Measurements from ENCODE around the gene PLEKHO1. TPM values are rescaled to one million over a fixed set of nuclear protein-coding genes. Genes with fewer than 3 reads are reported as not detected.
"Not testable (repeated sequence)": the region's sequence is repeated elsewhere in the genome, so short reads cannot be mapped to it uniquely, and the experiment has no call there.

PLEKHO1 gene
- total RNA-seq, 2 donors from 2014 or later = 21.2 to 77.4 TPM

- no peak for DNase-seq (ENCODE audit: low spot score)
- TF ChIP-seq CTCF (IDR thresholded peaks at IDR 0.05) = no peak
- H3K4me1 ChIP-seq = peaks cover 0 to 10% of the 10 kb centered on the region in 2 donors
- H3K27ac ChIP-seq = peak overlapping the region in 1 of 2 donors; percentile 73
- H3K9me3 ChIP-seq = peaks cover 0 to 3% of the 10 kb centered on the region in 2 donors
- no peaks in the 10 kb centered on the region for H3K27me3 ChIP-seq
- H3K36me3 ChIP-seq = no peaks in the 10 kb centered on the region
- H3K4me3 ChIP-seq = no peak overlapping the region
Measured at GRCh38 chr1:150192012-150192411, 42.3 kb downstream of the PLEKHO1 start.

- Histone ChIP-seq H3K9me3 (peaks cover 0 to 3% of the 10 kb centered on the region in 2 donors), H3K36me3 (no peaks in the 10 kb centered on the region), H3K4me1 (no peaks in the 10 kb centered on the region), H3K4me3 (no peak overlapping the region), H3K27ac (no peak overlapping the region), H3K27me3 (no peaks in the 10 kb centered on the region)
- DNase-seq (ENCODE audit: low spot score) = no peak
- TF ChIP-seq CTCF (IDR thresholded peaks at IDR 0.05) = no peak
Measured at GRCh38 chr1:150194381-150195031, 44.8 kb downstream of the PLEKHO1 start.

- Histone ChIP-seq H3K9me3 (no peaks in the 10 kb centered on the region), H3K4me3 (no peak overlapping the region), H3K27me3 (no peaks in the 10 kb centered on the region), H3K4me1 (no peaks in the 10 kb centered on the region), H3K36me3 (no peaks in the 10 kb centered on the region), H3K27ac (no peak overlapping the region)
- no peak for TF ChIP-seq CTCF (IDR thresholded peaks at IDR 0.05)
- DNase-seq (ENCODE audit: low spot score) = no peak
Measured at GRCh38 chr1:150196417-150196816, 46.7 kb downstream of the PLEKHO1 start.

- no peaks in the 10 kb centered on the region for H3K4me1 ChIP-seq
- H3K4me3 ChIP-seq = no peak overlapping the region
- H3K27ac ChIP-seq = no peak overlapping the region
- H3K36me3 ChIP-seq = no peaks in the 10 kb centered on the region
- H3K27me3 ChIP-seq = no peaks in the 10 kb centered on the region
- no peak for DNase-seq (ENCODE audit: low spot score)
- TF ChIP-seq CTCF (IDR thresholded peaks at IDR 0.05) = no peak
- no peaks in the 10 kb centered on the region for H3K9me3 ChIP-seq
Measured at GRCh38 chr1:150207281-150207971, 57.7 kb downstream of the PLEKHO1 start.

- not testable (repeated sequence) for H3K4me1 ChIP-seq; H3K36me3 ChIP-seq; H3K4me3 ChIP-seq; H3K27ac ChIP-seq; H3K27me3 ChIP-seq; DNase-seq (ENCODE audit: low spot score); H3K9me3 ChIP-seq
Measured at GRCh38 chr1:150208460-150208859, 58.7 kb downstream of the PLEKHO1 start.

Other genes starting within 250 kb of the PLEKHO1 start
- gene SV2A, start 232.1 kb upstream of the PLEKHO1 start, total RNA-seq = 1 to 10 TPM; 1.0 to 6.3 TPM
- gene SF3B4, start 222.1 kb upstream of the PLEKHO1 start, total RNA-seq = 10 to 100 TPM in 1 of 2 donors, 1 to 10 TPM in 1; 5.7 to 12.3 TPM
- 1 to 10 TPM; 1.6 to 9.6 TPM for gene MTMR11, start 213.0 kb upstream of the PLEKHO1 start, total RNA-seq
- gene OTUD7B, start 139.2 kb upstream of the PLEKHO1 start, total RNA-seq = 10 to 100 TPM; 12.1 to 20.0 TPM
- gene VPS45, start 82.1 kb upstream of the PLEKHO1 start, total RNA-seq = 10 to 100 TPM; 34.9 to 38.8 TPM
- gene ANP32E, start 86.2 kb downstream of the PLEKHO1 start, total RNA-seq = 10 to 100 TPM; 19.0 to 24.5 TPM
- 1 to 10 TPM; 4.2 to 5.7 TPM for gene CA14, start 107.9 kb downstream of the PLEKHO1 start, total RNA-seq
- gene APH1A, start 119.1 kb downstream of the PLEKHO1 start, total RNA-seq = 10 to 100 TPM; 60.6 to 64.9 TPM
- gene C1orf54, start 122.9 kb downstream of the PLEKHO1 start, total RNA-seq = 10 to 100 TPM in 1 of 2 donors, 1 to 10 TPM in 1; 9.6 to 10.0 TPM
- 1 to 10 TPM; 4.0 to 4.2 TPM for gene CIART, start 132.6 kb downstream of the PLEKHO1 start, total RNA-seq
- gene MRPS21, start 143.9 kb downstream of the PLEKHO1 start, total RNA-seq = 10 to 100 TPM; 45.5 to 45.9 TPM
- gene PRPF3, start 171.6 kb downstream of the PLEKHO1 start, total RNA-seq = 10 to 100 TPM; 13.9 to 17.8 TPM
- 10 to 100 TPM; 18.5 to 24.0 TPM for gene RPRD2, start 214.2 kb downstream of the PLEKHO1 start, total RNA-seq